Retinal pigment epithelial cell (primary cell): ENCODE data around the gene GGACT.

Source experiments
- DNase-seq: peaks from one replicate; pipeline ENCODE4 v3.0.0-alpha.2; 2010; ENCODE audit warnings: low read depth
- H3K4me3 ChIP-seq: 2 replicates; pipeline ENCODE4 v1.5.1; 2011; ENCODE audit warnings: mild to moderate bottlenecking, low read length, control low read depth, moderate library complexity
- TF ChIP-seq, protein P1 (sequence below): conservative IDR thresholded peaks from 2 replicates; pipeline ENCODE4 v1.5.1; 2011; ENCODE audit warnings: low read depth, low read length, control low read depth, inconsistent platforms

Gene GGACT

DNA sequence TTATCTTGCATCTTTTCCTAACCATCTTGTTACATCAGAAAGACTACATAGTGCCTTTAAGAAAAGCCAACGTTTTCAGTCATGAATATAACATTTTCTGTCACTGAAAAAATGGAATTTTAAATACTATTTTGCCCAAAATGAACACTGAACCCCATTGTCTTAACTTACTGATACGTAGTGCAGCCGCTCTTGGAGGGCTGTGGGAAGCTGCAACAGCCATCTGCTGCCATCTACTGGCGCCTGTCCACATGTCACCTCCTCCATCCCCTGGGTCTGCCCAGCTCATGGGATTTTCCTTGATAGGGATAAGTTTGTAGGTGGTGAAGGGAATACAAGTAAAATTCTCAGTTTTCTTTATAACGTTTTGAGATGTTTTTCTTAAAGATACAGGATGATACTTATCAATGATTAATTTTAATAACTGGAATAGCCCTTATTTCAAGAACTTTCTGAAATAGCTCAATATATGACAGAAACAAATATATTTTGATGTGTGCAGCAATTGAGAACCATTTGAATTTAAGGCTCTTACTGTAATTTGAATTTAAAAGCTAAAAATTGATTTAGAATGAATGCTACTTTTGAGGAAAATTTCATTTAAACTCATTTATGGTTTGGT lies 73.7 kb downstream of the GGACT start:
- DNase-seq, result peak; percentile 18
- TF ChIP-seq, protein P1, sequence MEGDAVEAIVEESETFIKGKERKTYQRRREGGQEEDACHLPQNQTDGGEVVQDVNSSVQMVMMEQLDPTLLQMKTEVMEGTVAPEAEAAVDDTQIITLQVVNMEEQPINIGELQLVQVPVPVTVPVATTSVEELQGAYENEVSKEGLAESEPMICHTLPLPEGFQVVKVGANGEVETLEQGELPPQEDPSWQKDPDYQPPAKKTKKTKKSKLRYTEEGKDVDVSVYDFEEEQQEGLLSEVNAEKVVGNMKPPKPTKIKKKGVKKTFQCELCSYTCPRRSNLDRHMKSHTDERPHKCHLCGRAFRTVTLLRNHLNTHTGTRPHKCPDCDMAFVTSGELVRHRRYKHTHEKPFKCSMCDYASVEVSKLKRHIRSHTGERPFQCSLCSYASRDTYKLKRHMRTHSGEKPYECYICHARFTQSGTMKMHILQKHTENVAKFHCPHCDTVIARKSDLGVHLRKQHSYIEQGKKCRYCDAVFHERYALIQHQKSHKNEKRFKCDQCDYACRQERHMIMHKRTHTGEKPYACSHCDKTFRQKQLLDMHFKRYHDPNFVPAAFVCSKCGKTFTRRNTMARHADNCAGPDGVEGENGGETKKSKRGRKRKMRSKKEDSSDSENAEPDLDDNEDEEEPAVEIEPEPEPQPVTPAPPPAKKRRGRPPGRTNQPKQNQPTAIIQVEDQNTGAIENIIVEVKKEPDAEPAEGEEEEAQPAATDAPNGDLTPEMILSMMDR, result peak; percentile 97

DNA sequence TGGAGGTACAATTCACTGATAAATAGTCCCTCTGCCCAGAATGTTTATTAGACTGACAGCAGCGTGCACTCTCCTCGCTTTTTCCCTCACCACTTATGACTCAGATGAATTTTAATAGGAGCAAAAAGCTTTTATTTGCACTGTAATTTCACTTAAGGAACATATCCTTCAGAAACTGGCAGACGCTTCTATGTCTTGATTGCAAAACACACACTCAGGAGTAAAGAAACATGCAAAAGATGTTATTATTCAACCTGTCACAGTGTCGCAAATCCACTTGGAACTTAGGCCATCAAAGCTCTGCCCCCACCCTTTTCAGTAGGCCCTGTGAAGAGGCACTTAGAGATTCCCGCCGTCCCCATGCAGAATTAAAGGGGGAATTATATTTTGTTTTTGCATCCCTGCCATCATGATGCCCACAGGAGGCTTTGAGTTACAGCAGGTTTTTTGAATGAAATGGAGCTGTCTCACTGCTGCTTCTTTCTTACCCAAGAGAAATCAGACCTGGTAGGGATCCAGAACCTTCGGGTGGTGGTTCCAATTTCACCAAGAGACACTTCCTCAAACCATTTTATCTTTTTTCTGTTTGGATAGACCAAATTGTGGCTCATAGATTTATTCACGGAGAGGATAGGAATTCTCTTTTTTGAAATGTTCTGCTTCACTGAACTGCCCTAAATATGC lies 74.5 kb downstream of the GGACT start:
- TF ChIP-seq, protein P1, result no peak
- H3K4me3 ChIP-seq, result no peak overlapping the region
- no peak for DNase-seq

More for the DNA sequence above, 73.7 kb downstream of the GGACT start:
- H3K4me3 ChIP-seq, result no peak overlapping the region

DNA sequence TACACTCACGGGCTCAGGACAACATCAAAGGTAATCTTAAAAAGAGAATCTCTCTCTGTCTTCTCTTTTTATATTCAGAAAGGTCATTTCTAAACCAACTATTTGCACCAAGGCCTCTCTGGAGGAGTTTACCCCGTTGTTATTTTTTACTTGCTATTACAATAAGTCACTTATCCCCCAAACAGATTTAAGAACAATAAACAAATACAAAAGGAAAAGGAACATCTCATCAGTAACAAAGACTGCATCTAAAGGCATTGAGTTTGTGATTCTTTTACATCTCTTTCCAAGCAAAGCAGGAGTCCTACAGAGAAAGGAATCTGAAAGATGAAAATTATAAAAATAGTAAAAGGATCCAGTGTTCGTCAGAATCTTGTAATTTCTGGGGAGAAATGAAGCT lies 75.4 kb downstream of the GGACT start:
- TF ChIP-seq, protein P1, result no peak
- DNase-seq, result no peak

DNA sequence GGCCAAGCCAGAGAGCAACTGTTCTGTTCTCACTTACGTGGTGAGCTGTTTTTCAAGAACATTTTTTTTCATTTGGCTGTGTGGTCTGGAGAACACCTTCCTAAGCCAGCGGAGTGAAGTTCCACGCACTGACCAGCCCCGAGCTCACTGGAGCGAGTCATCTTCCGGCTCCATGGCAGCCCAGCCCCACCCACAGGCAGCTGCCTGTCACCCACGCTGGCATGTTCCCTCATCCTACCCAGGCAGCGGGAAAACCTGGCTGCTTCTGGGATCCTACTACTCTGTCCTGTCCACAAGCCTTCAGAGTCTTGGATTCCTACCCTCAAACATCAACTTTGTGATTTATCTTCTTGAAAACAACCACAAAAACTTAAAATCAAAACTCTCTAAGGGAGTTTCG lies 76.2 kb downstream of the GGACT start:
- no peak overlapping the region for H3K4me3 ChIP-seq
- TF ChIP-seq, protein P1, result no peak
- no peak for DNase-seq

More for the DNA sequence above, 75.4 kb downstream of the GGACT start:
- H3K4me3 ChIP-seq, result no peak overlapping the region

DNA sequence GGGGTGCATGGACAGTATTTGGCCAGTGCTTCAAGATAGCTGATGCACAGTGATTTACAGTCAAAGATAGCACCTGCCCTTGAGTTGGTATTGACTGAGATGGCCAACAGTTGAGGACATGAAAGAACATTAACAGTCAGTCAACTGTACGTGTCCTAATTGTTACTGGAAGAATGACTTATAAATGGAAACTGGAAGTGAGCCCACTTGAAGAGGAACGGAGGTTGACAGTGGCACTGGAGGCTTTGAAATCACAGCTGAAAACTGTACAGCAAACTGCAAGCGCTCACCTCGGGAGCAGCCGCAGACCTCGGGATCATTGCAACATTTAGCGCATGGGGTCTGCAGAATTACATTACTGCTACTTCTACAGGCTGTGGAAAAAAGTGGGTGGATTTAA lies 77.1 kb downstream of the GGACT start:
- DNase-seq, result no peak
- no peak overlapping the region for H3K4me3 ChIP-seq
- TF ChIP-seq, protein P1, result no peak

DNA sequence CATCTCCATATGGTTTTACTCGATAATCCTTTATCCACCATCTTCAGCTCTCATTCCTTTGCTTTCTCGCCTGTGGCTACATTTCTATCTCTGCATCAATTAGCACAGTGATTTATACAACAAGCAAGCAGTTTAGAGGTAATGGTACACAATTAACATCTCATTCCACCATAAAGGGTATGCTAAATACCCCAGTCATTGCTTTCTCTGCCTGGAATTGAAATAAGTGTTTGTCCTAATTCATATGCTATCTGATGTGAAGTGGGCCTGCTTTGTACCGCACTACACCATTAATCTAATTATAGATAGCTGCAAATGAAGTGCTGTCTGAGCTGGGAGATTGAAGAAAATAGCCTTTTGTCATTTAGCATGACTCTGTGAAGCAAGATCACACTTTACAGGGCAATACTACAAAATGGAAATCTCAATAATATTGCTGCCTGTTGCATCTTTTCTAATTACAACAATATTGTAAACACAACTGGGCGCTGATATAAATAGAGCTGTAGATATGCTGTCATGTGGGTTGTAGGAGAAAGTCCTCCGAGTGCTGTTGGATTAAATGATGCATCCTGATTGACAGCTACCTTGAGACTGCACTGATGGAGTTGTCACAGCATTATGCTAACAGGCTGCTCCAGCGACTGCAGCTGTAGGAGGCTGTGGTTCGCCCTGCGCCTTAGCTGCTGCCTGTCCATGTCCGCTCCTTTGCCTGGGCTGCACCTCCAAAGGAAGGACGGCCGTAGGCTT lies 78.2 kb downstream of the GGACT start:
- TF ChIP-seq, protein P1, result no peak
- no peak overlapping the region for H3K4me3 ChIP-seq
- no peak for DNase-seq
